Measurements from ENCODE around the gene FBP1.
"Not testable (repeated sequence)": the region's sequence is repeated elsewhere in the genome, so short reads cannot be mapped to it uniquely, and the experiment has no call there.

Gene FBP1

DNA sequence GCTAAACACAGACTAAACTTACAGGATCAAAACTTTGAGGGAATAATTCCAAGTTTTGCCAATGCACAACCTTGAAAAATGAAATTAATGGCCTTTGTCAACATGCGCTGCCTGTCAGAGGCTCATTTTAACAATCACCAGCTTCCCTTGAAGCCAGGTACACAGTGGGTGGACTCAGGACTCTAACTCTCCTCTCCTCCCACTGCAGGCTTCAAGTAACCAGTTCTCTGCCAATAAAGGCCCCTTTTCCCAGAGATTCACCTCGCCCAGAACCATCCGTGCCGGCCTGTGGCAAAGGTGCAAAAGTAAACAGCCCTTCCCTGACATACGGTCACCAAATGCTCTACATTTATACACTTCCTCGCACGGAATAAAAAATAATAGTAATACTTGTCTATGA is 27.2 kb downstream of the FBP1 start:
- no peaks in the 10 kb centered on the region for H3K36me3 Mint-ChIP-seq (ENCODE audit: low read depth)
- H3K4me1 Mint-ChIP-seq (ENCODE audit: low read depth), result peaks cover 14% of the 10 kb centered on the region
- H3K4me3 Mint-ChIP-seq, result no peak overlapping the region
- no peaks in the 10 kb centered on the region for H3K9me3 Mint-ChIP-seq
- H3K27ac Mint-ChIP-seq, result peak overlapping the region; percentile 80
- peaks cover 22% of the 10 kb centered on the region for H3K27me3 Mint-ChIP-seq

- peak overlapping the region; percentile 80 for H3K27ac Mint-ChIP-seq
- H3K4me1 Mint-ChIP-seq (ENCODE audit: low read depth), result peaks cover 14% of the 10 kb centered on the region
- no peaks in the 10 kb centered on the region for H3K36me3 Mint-ChIP-seq (ENCODE audit: low read depth)
- no peak overlapping the region for H3K4me3 Mint-ChIP-seq
- peaks cover 26% of the 10 kb centered on the region for H3K27me3 Mint-ChIP-seq
- H3K9me3 Mint-ChIP-seq, result no peaks in the 10 kb centered on the region
Measured at GRCh38 chr9:94611638-94612068, 27.7 kb downstream of the FBP1 start.

DNA sequence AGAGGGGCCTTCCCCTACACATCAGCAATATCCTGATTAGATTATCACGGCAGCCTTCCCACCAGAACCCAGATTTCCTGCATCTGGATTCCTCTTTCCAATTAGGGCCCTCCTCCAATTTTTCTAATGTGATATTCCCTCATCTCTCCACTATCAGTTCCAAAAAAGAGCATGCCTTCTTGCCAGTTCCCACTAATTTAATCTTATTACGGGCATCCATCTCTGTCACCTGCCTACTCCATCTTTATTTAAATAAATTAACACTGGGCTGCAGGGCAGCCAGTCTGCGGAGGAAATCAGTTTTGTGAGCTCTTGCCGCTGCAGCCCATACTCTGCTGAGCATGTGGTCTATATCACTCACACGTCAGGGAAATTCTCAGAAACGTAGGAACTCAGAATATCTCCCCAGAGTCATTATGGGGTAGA is 29.1 kb downstream of the FBP1 start:
- no peak overlapping the region for H3K27ac Mint-ChIP-seq
- H3K4me3 Mint-ChIP-seq, result no peak overlapping the region
- H3K27me3 Mint-ChIP-seq, result peaks cover 22% of the 10 kb centered on the region
- peaks cover 14% of the 10 kb centered on the region for H3K4me1 Mint-ChIP-seq (ENCODE audit: low read depth)
- H3K9me3 Mint-ChIP-seq, result no peaks in the 10 kb centered on the region
- H3K36me3 Mint-ChIP-seq (ENCODE audit: low read depth), result no peaks in the 10 kb centered on the region

- Mint-ChIP-seq H3K27ac (no peak overlapping the region), H3K36me3 (ENCODE audit: low read depth) (no peaks in the 10 kb centered on the region), H3K4me1 (ENCODE audit: low read depth) (peaks cover 24% of the 10 kb centered on the region), H3K4me3 (no peak overlapping the region), H3K9me3 (no peaks in the 10 kb centered on the region), H3K27me3 (peaks cover 19% of the 10 kb centered on the region)
Measured at GRCh38 chr9:94607423-94607691, 32.0 kb downstream of the FBP1 start.

DNA sequence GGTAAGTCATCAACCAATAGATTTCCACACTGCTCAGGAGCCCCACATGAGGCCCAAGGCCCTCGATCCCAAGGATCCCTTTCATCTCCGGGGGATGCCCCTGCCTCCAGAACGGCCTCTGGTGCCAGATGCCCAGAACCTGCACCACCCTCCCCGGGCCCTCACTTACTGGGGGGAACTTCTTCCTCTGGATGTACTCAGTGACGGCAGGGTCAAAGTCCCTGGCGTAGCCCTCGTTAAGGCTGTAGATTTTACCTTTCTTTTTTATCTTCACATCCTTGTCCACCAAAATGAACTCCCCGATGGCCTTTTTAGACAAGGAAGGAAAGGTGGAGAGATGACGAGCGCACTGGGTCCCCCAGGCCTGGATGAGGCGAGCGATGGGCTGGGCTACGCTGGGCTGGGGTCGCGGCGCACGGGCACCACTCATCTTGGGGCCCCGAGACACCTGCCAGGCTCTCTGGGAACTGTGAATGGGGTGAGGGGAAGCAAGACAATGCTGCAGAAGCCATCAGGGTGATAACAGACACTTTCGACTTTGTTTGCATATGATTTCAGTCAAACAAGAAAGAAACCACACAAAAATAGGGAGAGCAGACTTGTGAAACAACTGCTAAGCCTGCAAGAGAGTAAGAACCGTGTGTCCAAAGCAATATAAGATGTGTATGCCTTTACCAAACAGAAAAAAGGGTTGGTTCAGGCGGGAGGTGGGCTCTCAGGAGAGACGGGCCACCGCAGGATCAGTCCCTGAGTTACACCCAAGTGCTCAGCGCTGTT is 32.5 kb downstream of the FBP1 start:
- no peak overlapping the region for H3K27ac Mint-ChIP-seq
- H3K4me1 Mint-ChIP-seq (ENCODE audit: low read depth), result peaks cover 19% of the 10 kb centered on the region
- H3K9me3 Mint-ChIP-seq, result no peaks in the 10 kb centered on the region
- H3K36me3 Mint-ChIP-seq (ENCODE audit: low read depth), result no peaks in the 10 kb centered on the region
- H3K4me3 Mint-ChIP-seq, result no peak overlapping the region
- H3K27me3 Mint-ChIP-seq, result peaks cover 15% of the 10 kb centered on the region

DNA sequence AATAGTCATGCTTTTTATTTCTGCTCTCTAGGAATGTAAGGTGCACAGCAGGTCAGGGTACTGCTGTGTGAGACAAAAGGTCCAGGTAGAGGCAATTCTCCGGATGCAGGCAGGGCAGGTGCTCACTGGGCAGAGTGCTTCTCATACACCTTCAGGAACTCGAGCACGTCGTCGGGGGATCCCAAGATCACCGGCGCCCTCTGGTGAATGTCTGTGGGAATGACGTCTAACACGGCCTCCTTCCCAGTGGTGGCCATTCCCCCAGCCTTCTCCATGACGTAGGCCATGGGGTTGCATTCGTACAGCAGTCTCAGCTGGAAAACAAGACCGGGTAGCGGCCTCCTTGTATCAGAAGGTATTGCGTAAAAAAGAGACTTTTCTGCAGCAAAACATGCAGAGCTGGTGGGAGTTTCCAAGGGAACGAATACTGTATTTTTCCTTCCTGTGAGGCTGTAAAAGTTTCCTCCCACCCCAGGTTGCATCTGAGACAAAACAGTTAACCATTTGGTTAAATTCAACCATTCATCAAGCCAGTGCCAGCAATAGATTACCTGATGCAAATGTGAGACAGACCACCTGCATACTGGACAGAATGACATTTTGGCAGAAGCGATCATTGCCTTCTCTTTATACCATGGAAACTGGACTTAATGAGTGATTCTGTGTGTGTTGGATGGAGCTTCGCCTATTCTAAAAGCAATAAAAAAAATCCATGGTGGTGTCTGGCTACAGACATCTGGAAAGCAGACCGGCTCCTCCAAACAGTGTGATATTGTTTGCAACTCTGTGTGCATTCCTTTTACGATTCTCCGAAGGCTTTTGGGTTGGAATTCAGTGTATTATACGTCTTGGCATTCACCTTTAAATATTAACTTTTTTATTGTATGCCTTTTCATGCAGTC is 35.8 kb downstream of the FBP1 start:
- H3K4me1 Mint-ChIP-seq (ENCODE audit: low read depth), result peaks cover 10% of the 10 kb centered on the region
- no peaks in the 10 kb centered on the region for H3K36me3 Mint-ChIP-seq (ENCODE audit: low read depth)
- no peaks in the 10 kb centered on the region for H3K9me3 Mint-ChIP-seq
- H3K27ac Mint-ChIP-seq, result no peak overlapping the region
- no peak overlapping the region for H3K4me3 Mint-ChIP-seq
- H3K27me3 Mint-ChIP-seq, result peaks cover 4% of the 10 kb centered on the region

DNA sequence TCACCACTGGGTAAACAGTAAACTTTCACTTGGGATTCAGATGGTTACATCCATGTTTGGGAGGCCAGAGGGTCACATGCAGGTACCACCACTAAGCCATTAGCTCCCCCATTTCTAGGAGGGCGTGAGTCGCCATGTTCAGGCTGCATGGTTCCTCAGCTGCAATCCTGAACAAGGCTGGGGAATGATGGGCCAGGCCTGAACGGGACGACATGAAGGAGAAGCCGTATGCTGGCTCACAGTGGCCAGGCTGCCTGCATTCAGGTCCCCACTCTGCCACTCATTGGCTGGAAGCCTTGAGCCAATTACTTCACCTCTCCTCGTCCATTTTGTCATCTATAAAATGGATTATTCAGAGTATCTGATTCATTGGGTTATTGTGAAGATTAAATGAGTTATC is 36.7 kb downstream of the FBP1 start:
- no peak overlapping the region for H3K27ac Mint-ChIP-seq
- H3K4me3 Mint-ChIP-seq, result no peak overlapping the region
- H3K9me3 Mint-ChIP-seq, result no peaks in the 10 kb centered on the region
- H3K36me3 Mint-ChIP-seq (ENCODE audit: low read depth), result no peaks in the 10 kb centered on the region
- peaks cover 10% of the 10 kb centered on the region for H3K4me1 Mint-ChIP-seq (ENCODE audit: low read depth)
- peaks cover 4% of the 10 kb centered on the region for H3K27me3 Mint-ChIP-seq

DNA sequence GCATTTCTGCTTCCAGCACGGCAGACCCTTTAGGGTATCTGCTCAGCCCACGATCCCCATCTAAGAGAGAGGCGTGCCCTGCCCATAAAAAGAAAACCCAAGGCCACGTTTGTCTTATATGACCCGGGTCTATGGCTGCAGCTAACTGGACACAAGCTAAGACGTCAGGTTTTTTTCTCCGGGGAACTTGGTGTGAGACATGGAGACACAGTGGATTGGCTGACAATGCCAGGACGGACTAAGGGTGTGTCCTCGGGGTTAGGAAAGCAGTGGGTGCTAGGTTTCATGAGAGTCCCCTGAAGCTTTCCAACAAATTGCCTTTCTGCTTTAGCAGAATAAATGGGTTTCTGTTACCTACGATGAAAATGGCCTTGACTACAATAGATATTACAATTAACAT is 38.6 kb downstream of the FBP1 start:
- no peak overlapping the region for H3K27ac Mint-ChIP-seq
- H3K27me3 Mint-ChIP-seq, result peaks cover 5% of the 10 kb centered on the region
- no peak overlapping the region for H3K4me3 Mint-ChIP-seq
- peaks cover 10% of the 10 kb centered on the region for H3K4me1 Mint-ChIP-seq (ENCODE audit: low read depth)
- no peaks in the 10 kb centered on the region for H3K9me3 Mint-ChIP-seq
- H3K36me3 Mint-ChIP-seq (ENCODE audit: low read depth), result no peaks in the 10 kb centered on the region

- Mint-ChIP-seq H3K27me3 (peaks cover 5% of the 10 kb centered on the region), H3K4me3 (no peak overlapping the region), H3K4me1 (ENCODE audit: low read depth) (peaks cover 10% of the 10 kb centered on the region), H3K9me3 (no peaks in the 10 kb centered on the region), H3K27ac (no peak overlapping the region), H3K36me3 (ENCODE audit: low read depth) (no peaks in the 10 kb centered on the region)
Measured at GRCh38 chr9:94600258-94600657, 39.1 kb downstream of the FBP1 start.

DNA sequence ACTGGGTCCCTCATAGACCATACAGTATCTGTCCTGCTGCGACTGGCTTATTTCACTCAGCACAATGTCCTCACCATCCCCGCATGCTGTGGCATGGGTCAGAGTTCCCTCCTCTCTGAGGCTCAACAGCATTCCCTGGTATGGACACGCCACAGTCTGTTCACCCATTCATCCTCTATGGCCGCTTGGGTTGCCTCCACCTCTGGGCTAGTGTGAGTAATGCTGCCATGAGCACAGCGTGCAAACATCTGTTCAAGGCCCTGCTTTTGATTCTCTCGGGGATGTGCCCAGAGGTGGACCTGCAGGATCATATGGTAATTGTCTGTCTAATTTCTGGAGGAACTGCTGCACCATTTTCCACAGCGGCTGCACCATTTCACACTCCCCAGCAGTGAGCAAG is 40.2 kb downstream of the FBP1 start:
- peaks cover 10% of the 10 kb centered on the region for H3K4me1 Mint-ChIP-seq (ENCODE audit: low read depth)
- peaks cover 5% of the 10 kb centered on the region for H3K27me3 Mint-ChIP-seq
- no peak overlapping the region for H3K4me3 Mint-ChIP-seq
- no peak overlapping the region for H3K27ac Mint-ChIP-seq
- no peaks in the 10 kb centered on the region for H3K36me3 Mint-ChIP-seq (ENCODE audit: low read depth)
- H3K9me3 Mint-ChIP-seq, result no peaks in the 10 kb centered on the region

DNA sequence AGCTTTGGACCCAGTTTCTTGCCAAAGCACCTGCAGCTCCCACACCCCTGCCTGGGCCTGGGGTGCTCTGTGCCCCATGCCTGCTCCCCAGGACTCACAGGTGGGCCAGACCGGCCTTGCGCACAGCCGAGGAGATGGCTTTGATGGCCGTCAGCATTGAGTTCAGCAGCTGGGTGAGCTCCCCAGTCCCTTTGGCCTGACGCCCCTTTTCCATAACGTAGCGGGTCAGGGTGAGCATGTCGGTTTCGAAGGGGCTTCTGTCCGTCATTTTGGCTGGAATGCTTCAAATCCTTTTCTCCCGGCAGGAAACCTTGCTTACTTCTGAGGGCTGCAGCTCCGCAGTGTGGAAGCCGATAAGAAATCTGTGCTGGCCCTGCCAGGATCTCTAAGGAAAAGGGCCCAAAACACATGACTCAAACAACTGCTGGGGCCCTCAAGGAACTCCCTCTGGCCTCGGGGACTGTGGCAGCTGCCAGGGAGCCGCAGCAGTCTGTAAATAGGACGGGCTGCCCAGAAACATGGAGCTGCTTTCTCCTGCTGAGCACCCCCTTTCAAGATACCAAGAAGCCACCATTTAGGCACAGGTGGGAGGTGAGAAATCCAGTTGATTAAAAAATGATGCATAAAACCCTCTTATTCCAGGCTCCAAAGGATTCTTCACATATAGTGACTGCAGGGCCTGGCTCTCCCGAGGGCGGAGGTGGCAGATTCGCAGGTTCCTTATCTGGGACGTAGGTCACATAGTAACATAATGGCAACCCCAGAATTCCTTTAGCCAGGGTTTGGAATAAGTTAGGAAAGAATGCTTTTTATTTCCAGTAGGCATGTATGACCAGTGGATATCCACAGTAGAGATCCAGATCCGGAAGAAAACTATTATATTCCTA is 45.6 kb downstream of the FBP1 start, which contains the start of gene FBP2:
FBP2 (minus strand) TSS at position 366 of the 887 bp plus-strand sequence; CDS start at position 268, 98 bp downstream.
- Mint-ChIP-seq H3K27me3 (peaks cover 8% of the 10 kb centered on the region), H3K27ac (no peak within 1 kb of the TSS), H3K4me1 (ENCODE audit: low read depth) (no peaks in the 10 kb centered on the region), H3K36me3 (ENCODE audit: low read depth) (no peaks in the 10 kb centered on the region), H3K4me3 (no peak within 1 kb of the TSS), H3K9me3 (no peaks in the 10 kb centered on the region)

- H3K27ac Mint-ChIP-seq; H3K4me1 Mint-ChIP-seq (ENCODE audit: low read depth); H3K27me3 Mint-ChIP-seq; H3K9me3 Mint-ChIP-seq; H3K4me3 Mint-ChIP-seq; H3K36me3 Mint-ChIP-seq (ENCODE audit: low read depth): not testable (repeated sequence)
Measured at GRCh38 chr9:94592683-94593082, 46.6 kb downstream of the FBP1 start.

DNA sequence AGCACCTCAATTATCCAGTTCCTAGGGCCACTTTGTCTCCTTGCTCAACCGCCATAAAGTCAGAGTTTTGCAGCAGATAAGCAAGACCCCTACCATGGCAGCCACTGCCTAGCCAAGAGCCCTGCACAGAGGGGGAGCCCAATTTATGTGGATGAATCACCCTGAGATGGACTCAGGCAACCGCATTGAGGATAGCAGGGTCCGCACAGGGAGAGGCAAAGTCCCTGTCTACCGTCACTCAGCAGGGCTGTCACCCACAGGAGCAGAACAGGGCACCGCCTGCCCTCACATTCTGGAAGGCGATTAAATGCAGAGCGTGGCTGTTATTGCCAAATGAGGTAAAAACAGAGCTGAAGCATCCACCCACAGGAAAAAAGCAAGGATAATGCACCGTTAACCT is 47.4 kb downstream of the FBP1 start:
- H3K4me1 Mint-ChIP-seq (ENCODE audit: low read depth), result peaks cover 6% of the 10 kb centered on the region
- H3K9me3 Mint-ChIP-seq, result no peaks in the 10 kb centered on the region
- H3K4me3 Mint-ChIP-seq, result no peak overlapping the region
- no peak overlapping the region for H3K27ac Mint-ChIP-seq
- H3K27me3 Mint-ChIP-seq, result peaks cover 12% of the 10 kb centered on the region
- no peaks in the 10 kb centered on the region for H3K36me3 Mint-ChIP-seq (ENCODE audit: low read depth)

DNA sequence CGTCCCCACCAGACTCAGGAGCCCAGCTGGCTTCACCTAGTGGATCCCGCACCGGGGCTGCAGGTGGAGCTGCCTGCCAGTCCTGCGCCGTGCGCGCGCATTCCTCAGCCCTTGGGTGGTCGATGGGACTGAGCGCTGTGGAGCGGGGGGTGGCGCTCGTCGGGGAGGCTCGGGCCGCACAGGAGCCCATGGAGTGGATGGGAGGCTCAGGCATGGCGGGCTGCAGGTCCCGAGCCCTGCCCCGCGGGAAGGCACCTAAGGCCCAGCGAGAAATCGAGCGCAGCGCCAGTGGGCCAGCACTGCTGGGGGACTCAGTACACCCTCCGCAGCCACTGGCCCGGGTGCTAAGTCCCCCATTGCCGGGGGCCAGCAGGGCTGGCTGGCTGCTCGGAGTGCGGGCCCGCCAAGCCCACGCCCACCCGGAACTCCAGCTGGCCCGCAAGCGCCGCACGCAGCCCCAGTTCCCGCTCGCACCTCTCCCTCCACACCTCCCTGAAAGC is 48.2 kb downstream of the FBP1 start:
- H3K9me3 Mint-ChIP-seq; H3K27ac Mint-ChIP-seq; H3K36me3 Mint-ChIP-seq (ENCODE audit: low read depth); H3K4me3 Mint-ChIP-seq; H3K27me3 Mint-ChIP-seq: not testable (repeated sequence)
- peaks cover 13% of the 10 kb centered on the region for H3K4me1 Mint-ChIP-seq (ENCODE audit: low read depth)
